KMS-11 (cell line): ENCODE data around the gene COQ10B.
A peak's percentile ranks its signal among the peaks of the same experiment; 100 is the strongest.

ENCODE experiments used
- H2AFZ ChIP-seq: fragments of 200-600 bp; sonication (generic); 2 replicates; pipeline ENCODE4 v1.6.1; 2016; ENCODE audit warnings: antibody characterized with exemption, mixed run types, low read depth
- H3K27ac ChIP-seq: fragments of 200-600 bp; sonication (generic); 2 replicates; pipeline ENCODE4 v1.6.1; 2016; ENCODE audit warnings: mild to moderate bottlenecking, mixed run types
- H3K27me3 ChIP-seq: fragments of 200-600 bp; sonication (generic); 2 replicates; pipeline ENCODE4 v1.6.1; 2017; ENCODE audit warnings: mild to moderate bottlenecking, low read depth, mixed run types, moderate library complexity; ENCODE audit not compliant: insufficient read depth
- H3K36me3 ChIP-seq: fragments of 200-600 bp; sonication (generic); 2 replicates; pipeline ENCODE4 v1.6.1; 2017; ENCODE audit warnings: mild to moderate bottlenecking, mixed run types; ENCODE audit not compliant: insufficient read depth
- H3K4me1 ChIP-seq: fragments of 200-600 bp; sonication (generic); 2 replicates; pipeline ENCODE4 v1.6.1; 2016; ENCODE audit warnings: mild to moderate bottlenecking, low read depth, mixed run types; ENCODE audit not compliant: poor library complexity, severe bottlenecking
- H3K4me2 ChIP-seq: fragments of 200-600 bp; sonication (generic); 2 replicates; pipeline ENCODE4 v1.7.0; 2016; ENCODE audit warnings: mild to moderate bottlenecking, mixed run types
- H3K4me3 ChIP-seq: fragments of 200-600 bp; sonication (generic); IDR thresholded peaks from 2 replicates; pipeline ENCODE4 v1.6.1; 2017; ENCODE audit warnings: low read depth, low read length, mixed read lengths; ENCODE audit not compliant: insufficient read depth
- H3K79me2 ChIP-seq: fragments of 200-600 bp; sonication (generic); 2 replicates; pipeline ENCODE4 v1.6.1; 2016; ENCODE audit warnings: low read depth, mixed run types; ENCODE audit not compliant: insufficient read depth
- H3K9ac ChIP-seq: fragments of 200-600 bp; sonication (generic); 2 replicates; pipeline ENCODE4 v1.6.1; 2016; ENCODE audit warnings: mild to moderate bottlenecking, mixed run types
- H4K20me1 ChIP-seq: fragments of 200-600 bp; sonication (generic); 2 replicates; pipeline ENCODE4 v1.6.1; 2016; ENCODE audit warnings: mild to moderate bottlenecking, mixed run types; ENCODE audit not compliant: insufficient read depth
- TF ChIP-seq, protein P1 (sequence below): fragments of 200-600 bp; sonication (generic); conservative IDR thresholded peaks from 2 replicates; pipeline ENCODE4 v1.6.1; 2017; ENCODE audit warnings: low read depth, mild to moderate bottlenecking, antibody characterized with exemption, low read length, moderate library complexity, mixed read lengths

COQ10B gene

DNA sequence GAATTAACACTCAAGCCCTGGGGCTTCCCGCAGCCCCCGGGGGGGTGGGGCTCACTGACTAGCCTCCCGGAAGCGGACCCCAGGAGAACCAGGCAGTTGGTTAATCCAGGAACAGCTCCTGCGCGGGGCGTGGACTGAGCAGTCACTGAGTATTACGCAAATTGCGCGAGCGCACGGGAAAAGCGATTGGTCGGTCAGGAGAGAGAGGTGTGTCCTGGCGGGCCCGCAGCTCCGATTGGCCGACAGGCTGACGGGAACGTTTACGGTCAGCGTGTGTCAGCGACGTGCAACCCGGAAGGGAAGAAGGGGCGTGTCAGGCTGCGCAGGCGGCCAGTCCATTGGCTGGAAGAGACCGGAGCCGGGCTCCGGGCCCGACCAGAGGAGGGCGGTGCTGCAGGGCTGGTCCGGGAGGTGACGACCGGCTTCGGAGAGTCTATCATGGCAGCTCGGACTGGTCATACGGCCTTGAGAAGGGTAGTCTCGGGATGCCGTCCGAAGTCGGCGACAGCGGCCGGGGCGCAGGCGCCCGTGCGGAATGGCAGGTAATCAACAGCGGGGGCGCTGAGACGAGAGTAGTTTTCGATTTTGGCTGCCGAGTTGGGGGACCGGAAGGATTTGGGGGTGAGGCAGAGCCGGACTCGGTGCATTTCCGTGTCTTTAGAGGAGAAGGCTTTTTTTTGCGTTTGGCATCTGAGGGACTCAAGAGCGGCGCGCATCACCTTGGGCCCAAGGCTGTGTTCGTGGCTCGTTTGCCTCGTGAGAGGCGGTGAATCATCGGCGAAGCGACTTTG lies at the start of gene COQ10B:
Gene COQ10B (plus strand): TSS at position 430 of the 791 bp plus-strand sequence. CDS start 9 bp downstream, at position 439.
- no peaks in the 10 kb centered on the region for H3K36me3 ChIP-seq
- H4K20me1 ChIP-seq: peaks cover 1% of the 10 kb centered on the region; the same call in 1 of the 2 replicates
- H3K4me1 ChIP-seq: peaks cover 20% of the 10 kb centered on the region
- H3K4me3 ChIP-seq: peak within 1 kb of the TSS; percentile 73
- H2AFZ ChIP-seq: peak within 1 kb of the TSS; percentile 93
- peak within 1 kb of the TSS; percentile 92 for H3K4me2 ChIP-seq
- H3K9ac ChIP-seq: peak within 1 kb of the TSS; percentile 77
- no peaks in the 10 kb centered on the region for H3K27me3 ChIP-seq
- peak within 1 kb of the TSS; percentile 82 for H3K27ac ChIP-seq
- TF ChIP-seq, protein P1, sequence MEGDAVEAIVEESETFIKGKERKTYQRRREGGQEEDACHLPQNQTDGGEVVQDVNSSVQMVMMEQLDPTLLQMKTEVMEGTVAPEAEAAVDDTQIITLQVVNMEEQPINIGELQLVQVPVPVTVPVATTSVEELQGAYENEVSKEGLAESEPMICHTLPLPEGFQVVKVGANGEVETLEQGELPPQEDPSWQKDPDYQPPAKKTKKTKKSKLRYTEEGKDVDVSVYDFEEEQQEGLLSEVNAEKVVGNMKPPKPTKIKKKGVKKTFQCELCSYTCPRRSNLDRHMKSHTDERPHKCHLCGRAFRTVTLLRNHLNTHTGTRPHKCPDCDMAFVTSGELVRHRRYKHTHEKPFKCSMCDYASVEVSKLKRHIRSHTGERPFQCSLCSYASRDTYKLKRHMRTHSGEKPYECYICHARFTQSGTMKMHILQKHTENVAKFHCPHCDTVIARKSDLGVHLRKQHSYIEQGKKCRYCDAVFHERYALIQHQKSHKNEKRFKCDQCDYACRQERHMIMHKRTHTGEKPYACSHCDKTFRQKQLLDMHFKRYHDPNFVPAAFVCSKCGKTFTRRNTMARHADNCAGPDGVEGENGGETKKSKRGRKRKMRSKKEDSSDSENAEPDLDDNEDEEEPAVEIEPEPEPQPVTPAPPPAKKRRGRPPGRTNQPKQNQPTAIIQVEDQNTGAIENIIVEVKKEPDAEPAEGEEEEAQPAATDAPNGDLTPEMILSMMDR: no peak
- peaks cover 45% of the 10 kb centered on the region for H3K79me2 ChIP-seq

DNA sequence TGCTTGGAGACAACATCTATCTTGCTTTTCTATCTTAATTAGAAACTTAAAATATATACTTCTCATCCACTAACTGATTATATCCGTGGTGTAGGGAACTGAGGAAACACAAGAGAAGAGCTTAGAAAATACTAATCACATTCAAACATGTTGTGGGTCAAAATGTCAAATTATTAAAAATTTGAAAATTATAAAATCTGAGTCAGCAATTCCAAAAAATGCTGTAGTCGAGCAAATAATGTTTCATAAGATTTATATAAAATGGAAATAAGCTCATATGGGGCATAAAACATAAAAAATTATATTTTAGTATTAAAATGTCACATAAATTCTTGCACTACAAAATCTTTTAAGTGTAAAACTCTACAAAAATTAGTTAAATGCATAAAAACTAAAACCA lies 47.8 kb upstream of the COQ10B start:
- Histone ChIP-seq H3K27me3 (no peaks in the 10 kb centered on the region), H3K4me3 (no peak overlapping the region), H3K79me2 (no peaks in the 10 kb centered on the region), H4K20me1 (no peaks in the 10 kb centered on the region), H3K36me3 (peaks cover 35% of the 10 kb centered on the region; the same call in 1 of the 2 replicates), H3K4me2 (no peak overlapping the region), H2AFZ (no peak overlapping the region), H3K27ac (no peak overlapping the region), H3K4me1 (no peaks in the 10 kb centered on the region), H3K9ac (no peak overlapping the region)
- TF ChIP-seq, protein P1: no peak

DNA sequence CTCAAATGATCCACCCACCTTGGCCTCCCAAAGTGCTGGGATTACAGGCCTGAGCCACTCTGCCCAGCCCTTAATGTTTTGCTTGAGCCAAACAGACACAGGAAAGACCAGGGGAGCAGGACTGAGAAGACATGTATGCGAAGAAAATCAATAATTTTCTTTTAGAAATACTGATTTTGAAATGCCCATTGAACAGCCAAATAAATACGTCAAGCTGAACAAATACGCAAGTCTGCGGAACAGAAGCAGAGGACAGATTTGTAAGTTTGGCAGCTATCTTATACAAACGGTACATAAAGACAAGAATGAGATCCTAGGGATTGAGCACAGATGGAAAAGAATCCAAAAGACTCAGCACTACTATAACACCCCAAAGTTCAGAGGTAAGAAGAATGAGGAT lies 39.3 kb upstream of the COQ10B start:
- H3K27ac ChIP-seq: no peak overlapping the region
- peaks cover 8% of the 10 kb centered on the region; the same call in 1 of the 2 replicates for H3K79me2 ChIP-seq
- H3K9ac ChIP-seq: no peak overlapping the region
- H3K27me3 ChIP-seq: no peaks in the 10 kb centered on the region
- H3K4me1 ChIP-seq: no peaks in the 10 kb centered on the region
- no peak overlapping the region for H3K4me2 ChIP-seq
- no peak overlapping the region for H2AFZ ChIP-seq
- peaks cover 19% of the 10 kb centered on the region; the same call in 1 of the 2 replicates for H3K36me3 ChIP-seq
- TF ChIP-seq, protein P1: no peak
- H3K4me3 ChIP-seq: no peak overlapping the region
- H4K20me1 ChIP-seq: no peaks in the 10 kb centered on the region

DNA sequence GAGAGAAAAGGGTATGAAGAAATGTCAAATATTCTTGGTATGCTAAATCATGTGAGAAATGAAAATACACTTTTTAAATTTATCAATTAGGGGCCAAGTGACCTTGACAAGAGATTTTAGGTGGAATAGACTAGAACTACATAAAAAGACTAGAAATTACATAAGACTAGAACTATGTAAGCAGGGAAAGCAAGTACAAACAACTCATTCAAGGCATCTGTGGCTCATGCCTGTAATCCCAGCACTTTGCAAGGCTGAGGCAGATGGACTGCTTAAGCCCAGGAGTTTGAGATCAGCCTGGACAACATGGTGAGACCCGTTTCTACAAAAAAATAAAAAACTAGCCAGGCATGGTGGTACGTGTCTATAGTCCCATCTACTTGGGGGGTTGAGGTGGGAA lies 38.8 kb upstream of the COQ10B start:
- Histone ChIP-seq H4K20me1 (no peaks in the 10 kb centered on the region), H2AFZ (no peak overlapping the region), H3K4me1 (no peaks in the 10 kb centered on the region), H3K27me3 (no peaks in the 10 kb centered on the region), H3K4me2 (no peak overlapping the region), H3K4me3 (no peak overlapping the region), H3K79me2 (peaks cover 9% of the 10 kb centered on the region; the same call in 1 of the 2 replicates), H3K36me3 (peaks cover 15% of the 10 kb centered on the region; the same call in 1 of the 2 replicates), H3K27ac (no peak overlapping the region), H3K9ac (no peak overlapping the region)
- TF ChIP-seq, protein P1: no peak
